Hepatocyte (in vitro differentiated cells): ENCODE results near the gene ZNF48. TPM values are rescaled to one million over a fixed set of nuclear protein-coding genes. Genes with fewer than 3 reads are reported as not detected.

Source experiments
- DNase-seq: peaks from one replicate; pipeline ENCODE4 v3.0.0-alpha.2; 2016; ENCODE audit warnings: low spot score
- H2AFZ ChIP-seq: fragments of 200-600 bp; sonication (generic); 2 replicates; pipeline ENCODE4 v1.6.0; 2016; ENCODE audit warnings: antibody characterized with exemption, mild to moderate bottlenecking
- H3K27ac ChIP-seq: fragments of 200-600 bp; sonication (generic); 2 replicates; pipeline ENCODE4 v1.5.1; 2016; ENCODE audit warnings: mild to moderate bottlenecking
- H3K27me3 ChIP-seq: fragments of 200-600 bp; sonication (generic); 2 replicates; pipeline ENCODE4 v1.6.1; 2016
- H3K36me3 ChIP-seq: fragments of 200-600 bp; sonication (generic); replicated peaks from 2 replicates; pipeline ENCODE4 v1.5.1; 2016; ENCODE audit warnings: low read depth; ENCODE audit not compliant: insufficient read depth
- H3K4me1 ChIP-seq: fragments of 200-600 bp; sonication (generic); 2 replicates; pipeline ENCODE4 v1.5.1; 2016; ENCODE audit warnings: mild to moderate bottlenecking, moderate library complexity; ENCODE audit not compliant: insufficient read depth
- H3K4me2 ChIP-seq: fragments of 200-600 bp; sonication (generic); 2 replicates; pipeline ENCODE4 v1.6.0; 2016
- H3K4me3 ChIP-seq: fragments of 200-600 bp; sonication (generic); 2 replicates; pipeline ENCODE4 v1.5.1; 2016; ENCODE audit warnings: mild to moderate bottlenecking
- H3K79me2 ChIP-seq: fragments of 200-600 bp; sonication (generic); 2 replicates; pipeline ENCODE4 v1.6.0; 2017; ENCODE audit warnings: mild to moderate bottlenecking
- H3K9me2 ChIP-seq: fragments of 200-600 bp; sonication (generic); replicated peaks from 2 replicates; pipeline ENCODE4 v1.6.0; 2017; ENCODE audit warnings: mild to moderate bottlenecking; ENCODE audit not compliant: insufficient read depth
- H3K9me3 ChIP-seq: fragments of 200-600 bp; sonication (generic); 2 replicates; pipeline ENCODE4 v1.5.1; 2016; ENCODE audit warnings: low read depth, mild to moderate bottlenecking
- H4K20me1 ChIP-seq: fragments of 200-600 bp; sonication (generic); 2 replicates; pipeline ENCODE4 v1.6.0; 2016; ENCODE audit warnings: mild to moderate bottlenecking; ENCODE audit not compliant: insufficient read depth, poor library complexity, severe bottlenecking
- EZH2 ChIP-seq: fragments of 200-600 bp; sonication (generic); IDR thresholded peaks from 2 replicates; pipeline ENCODE4 v1.6.1; 2016; ENCODE audit warnings: antibody characterized with exemption, mild to moderate bottlenecking, borderline replicate concordance
- EZH2phosphoT487 ChIP-seq: fragments of 200-600 bp; sonication (generic); IDR thresholded peaks from one replicate; pipeline ENCODE4 v1.6.1; 2018; ENCODE audit warnings: antibody characterized with exemption, mild to moderate bottlenecking, low read depth, moderate library complexity; ENCODE audit not compliant: unreplicated experiment, severe bottlenecking
- WGBS: methylation state at CpG from one replicate; pipeline ENCODE4 v1.1.6; 2016; ENCODE audit warnings: low lambda C conversion rate; ENCODE audit errors: missing lambda C conversion rate; 5-methylcytosine and 5-hydroxymethylcytosine counted together
- polyA plus RNA-seq: library from polyadenylated mRNA; unstranded; fragments of >200 nt; fragmentation: Nextera tagmentation; extraction: Ambion mirVana; gene quantifications from 2 replicates; pipeline ENCODE4 v1.2.1, GENCODE V29; 2016
- total RNA-seq: library from RNA; depleted of rRNA; stranded (reverse); fragments of >200 nt; gene quantifications from 2 replicates; pipeline ENCODE4 v1.2.3, GENCODE V29; 2014
- TF ChIP-seq, protein P1 (sequence below): fragments of 200-600 bp; sonication (generic); IDR thresholded peaks from 2 replicates; pipeline ENCODE4 v1.5.1; 2016; ENCODE audit warnings: antibody characterized with exemption, mild to moderate bottlenecking; ENCODE audit not compliant: poor library complexity

The ZNF48 gene
- total and polyA plus RNA-seq, 2 experiments from 2014 or later: 6.1 to 7.7 TPM

DNA sequence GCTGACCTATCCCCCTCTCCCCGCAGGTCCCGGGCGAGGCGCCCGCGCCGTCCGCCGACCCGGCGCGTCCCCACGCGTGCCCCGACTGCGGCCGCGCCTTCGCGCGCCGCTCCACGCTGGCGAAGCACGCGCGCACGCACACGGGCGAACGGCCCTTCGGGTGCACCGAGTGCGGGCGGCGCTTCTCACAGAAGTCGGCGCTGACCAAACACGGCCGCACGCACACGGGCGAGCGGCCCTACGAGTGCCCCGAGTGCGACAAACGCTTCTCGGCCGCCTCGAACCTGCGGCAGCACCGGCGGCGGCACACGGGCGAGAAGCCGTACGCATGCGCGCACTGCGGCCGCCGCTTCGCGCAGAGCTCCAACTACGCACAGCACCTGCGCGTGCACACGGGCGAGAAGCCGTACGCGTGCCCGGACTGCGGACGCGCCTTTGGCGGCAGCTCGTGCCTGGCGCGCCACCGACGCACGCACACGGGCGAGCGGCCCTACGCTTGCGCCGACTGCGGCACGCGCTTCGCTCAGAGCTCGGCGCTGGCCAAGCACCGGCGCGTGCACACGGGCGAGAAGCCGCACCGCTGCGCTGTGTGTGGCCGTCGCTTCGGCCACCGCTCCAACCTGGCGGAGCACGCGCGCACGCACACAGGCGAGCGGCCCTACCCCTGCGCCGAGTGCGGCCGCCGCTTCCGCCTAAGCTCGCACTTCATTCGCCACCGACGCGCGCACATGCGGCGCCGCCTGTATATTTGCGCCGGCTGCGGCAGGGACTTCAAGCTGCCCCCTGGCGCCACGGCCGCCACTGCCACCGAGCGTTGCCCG lies 22.5 kb downstream of the ZNF48 start:
- peak; percentile 94 for DNase-seq
- peak overlapping the region; percentile 68 for H3K4me2 ChIP-seq
- peaks cover 8% of the 10 kb centered on the region for H3K4me1 ChIP-seq
- no peaks in the 10 kb centered on the region for H3K36me3 ChIP-seq
- peak overlapping the region; percentile 16 for H2AFZ ChIP-seq
- H3K9me3 ChIP-seq: no peaks in the 10 kb centered on the region
- H3K9me2 ChIP-seq: no peaks in the 10 kb centered on the region
- 4% methylated on average over 128 of the region's 140 CpGs for WGBS
- TF ChIP-seq, protein P1, sequence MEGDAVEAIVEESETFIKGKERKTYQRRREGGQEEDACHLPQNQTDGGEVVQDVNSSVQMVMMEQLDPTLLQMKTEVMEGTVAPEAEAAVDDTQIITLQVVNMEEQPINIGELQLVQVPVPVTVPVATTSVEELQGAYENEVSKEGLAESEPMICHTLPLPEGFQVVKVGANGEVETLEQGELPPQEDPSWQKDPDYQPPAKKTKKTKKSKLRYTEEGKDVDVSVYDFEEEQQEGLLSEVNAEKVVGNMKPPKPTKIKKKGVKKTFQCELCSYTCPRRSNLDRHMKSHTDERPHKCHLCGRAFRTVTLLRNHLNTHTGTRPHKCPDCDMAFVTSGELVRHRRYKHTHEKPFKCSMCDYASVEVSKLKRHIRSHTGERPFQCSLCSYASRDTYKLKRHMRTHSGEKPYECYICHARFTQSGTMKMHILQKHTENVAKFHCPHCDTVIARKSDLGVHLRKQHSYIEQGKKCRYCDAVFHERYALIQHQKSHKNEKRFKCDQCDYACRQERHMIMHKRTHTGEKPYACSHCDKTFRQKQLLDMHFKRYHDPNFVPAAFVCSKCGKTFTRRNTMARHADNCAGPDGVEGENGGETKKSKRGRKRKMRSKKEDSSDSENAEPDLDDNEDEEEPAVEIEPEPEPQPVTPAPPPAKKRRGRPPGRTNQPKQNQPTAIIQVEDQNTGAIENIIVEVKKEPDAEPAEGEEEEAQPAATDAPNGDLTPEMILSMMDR: peak; percentile 19
- TF ChIP-seq EZH2phosphoT487: no peak
- peak overlapping the region; percentile 75 for H3K27ac ChIP-seq
- H3K79me2 ChIP-seq: peaks cover 7% of the 10 kb centered on the region
- no peaks in the 10 kb centered on the region for H3K27me3 ChIP-seq
- no peak overlapping the region for H3K4me3 ChIP-seq
- no peaks in the 10 kb centered on the region for H4K20me1 ChIP-seq

DNA sequence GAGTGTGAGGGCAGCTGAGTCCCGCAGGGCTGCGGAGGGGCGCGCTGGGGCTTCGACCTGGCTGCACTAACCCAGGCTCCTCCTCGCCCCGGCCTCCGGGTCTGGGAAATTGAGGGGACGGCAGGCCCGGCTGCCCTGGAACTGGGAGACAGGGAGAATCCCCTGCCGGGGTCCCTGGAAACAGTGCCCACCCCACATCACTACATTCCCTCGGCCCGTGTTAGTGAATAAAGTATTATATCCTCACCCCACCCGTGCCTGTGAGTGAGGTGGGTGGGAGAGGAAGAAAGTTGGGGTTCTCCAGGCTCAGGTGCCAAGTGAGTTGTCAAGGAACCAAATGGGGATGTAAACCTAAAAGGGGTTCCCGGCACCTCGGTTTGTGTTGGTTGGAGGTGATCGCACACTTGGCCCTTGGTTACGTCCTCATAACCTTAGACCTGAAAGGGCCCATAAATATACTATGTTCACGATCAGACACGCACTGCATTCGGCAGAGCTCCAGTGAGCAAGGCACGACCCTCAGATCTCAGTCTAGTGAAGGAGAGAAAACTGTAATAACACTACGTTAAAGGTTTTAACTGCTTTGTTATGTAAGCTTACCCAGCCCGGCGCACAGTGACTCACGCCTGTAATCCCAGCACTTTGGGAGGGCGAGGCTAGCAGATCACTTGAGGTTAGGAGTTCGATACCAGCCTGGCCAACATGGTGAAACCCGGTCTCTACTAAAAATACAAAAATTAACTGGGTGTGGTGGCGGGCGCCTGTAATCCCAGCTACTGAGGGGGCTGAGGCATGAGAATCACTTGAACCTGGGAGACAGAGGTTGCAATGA lies 23.3 kb downstream of the ZNF48 start:
- Histone ChIP-seq H3K27ac (peak overlapping the region; percentile 75), H3K79me2 (peaks cover 7% of the 10 kb centered on the region), H3K9me2 (no peaks in the 10 kb centered on the region), H3K4me1 (peaks cover 8% of the 10 kb centered on the region), H3K4me2 (peak overlapping the region; percentile 68), H3K36me3 (no peaks in the 10 kb centered on the region), H4K20me1 (no peaks in the 10 kb centered on the region), H3K27me3 (no peaks in the 10 kb centered on the region), H3K9me3 (no peaks in the 10 kb centered on the region), H3K4me3 (no peak overlapping the region), H2AFZ (peak overlapping the region; percentile 16)
- WGBS: 64% methylated on average over 31 of the region's 31 CpGs
- TF ChIP-seq, protein P1: no peak
- TF ChIP-seq EZH2: no peak
- TF ChIP-seq EZH2phosphoT487: no peak
- no peak for DNase-seq

DNA sequence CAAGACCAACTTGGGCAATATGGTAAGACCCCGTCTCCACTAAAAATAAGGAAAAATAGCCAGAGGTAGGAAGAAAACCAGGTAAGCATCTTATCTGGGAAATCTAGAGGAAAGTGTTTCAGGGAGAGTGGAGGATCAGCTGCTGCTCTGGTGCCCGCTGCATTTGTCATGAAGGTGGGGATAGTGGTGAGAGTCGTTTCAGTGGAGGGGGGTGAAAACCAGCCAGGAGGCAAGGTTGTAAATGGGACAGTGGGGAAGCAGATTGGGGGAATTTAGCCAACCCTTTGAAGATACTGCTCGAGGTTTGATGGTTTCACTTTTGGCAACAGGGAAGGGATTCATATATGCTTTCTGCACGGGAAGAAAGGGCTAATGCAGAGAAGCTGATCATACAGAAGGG lies 25.8 kb downstream of the ZNF48 start:
- WGBS: 89% methylated on average over 5 of the region's 5 CpGs

More for the DNA sequence above, 25.8 kb downstream of the ZNF48 start:
- DNase-seq: no peak
- Histone ChIP-seq H3K9me2 (no peaks in the 10 kb centered on the region), H2AFZ (no peak overlapping the region), H3K4me2 (no peak overlapping the region), H3K9me3 (no peaks in the 10 kb centered on the region), H4K20me1 (no peaks in the 10 kb centered on the region), H3K79me2 (peaks cover 3% of the 10 kb centered on the region), H3K36me3 (no peaks in the 10 kb centered on the region), H3K4me3 (no peak overlapping the region), H3K27me3 (no peaks in the 10 kb centered on the region), H3K4me1 (peaks cover 8% of the 10 kb centered on the region), H3K27ac (no peak overlapping the region)
- TF ChIP-seq, protein P1: no peak
- TF ChIP-seq EZH2phosphoT487 (no peak), EZH2 (no peak)
